OCI-LY1 (cell line): Measurements from ENCODE around the gene KEAP1.
A peak's percentile ranks its signal among the peaks of the same experiment; 100 is the strongest.

Experiments used
- H2AFZ ChIP-seq: fragments of 200-600 bp; sonication (generic), shearing (Covaris generic); 2 replicates; pipeline ENCODE4 v1.6.0; 2014; ENCODE audit warnings: antibody characterized with exemption, mild to moderate bottlenecking, low read length
- H3F3A ChIP-seq: fragments of 200-600 bp; sonication (generic), shearing (Covaris generic); 2 replicates; pipeline ENCODE4 v1.6.0; 2014; ENCODE audit warnings: mild to moderate bottlenecking, antibody characterized with exemption, low read length, moderate library complexity; ENCODE audit not compliant: insufficient read depth
- H3K27ac ChIP-seq: fragments of 200-600 bp; sonication (generic); 2 replicates; pipeline ENCODE4 v1.5.1; 2014; ENCODE audit warnings: low read length, mixed run types, mild to moderate bottlenecking, low read depth; ENCODE audit not compliant: poor library complexity, severe bottlenecking
- H3K27me3 ChIP-seq: fragments of 200-600 bp; sonication (generic); 2 replicates; pipeline ENCODE4 v1.6.0; 2014; ENCODE audit warnings: antibody characterized with exemption, mild to moderate bottlenecking, low read length, moderate library complexity; ENCODE audit not compliant: insufficient read depth
- H3K36me3 ChIP-seq: fragments of 200-600 bp; sonication (generic); 2 replicates; pipeline ENCODE4 v1.6.1; 2014; ENCODE audit warnings: mild to moderate bottlenecking, antibody characterized with exemption, low read length, moderate library complexity, mixed read lengths; ENCODE audit not compliant: insufficient read depth
- H3K4me1 ChIP-seq: fragments of 200-600 bp; sonication (generic); 2 replicates; pipeline ENCODE4 v1.5.1; 2014; ENCODE audit warnings: mild to moderate bottlenecking, low read length, moderate library complexity; ENCODE audit not compliant: insufficient read depth, severe bottlenecking
- H3K4me2 ChIP-seq: fragments of 200-600 bp; sonication (generic), shearing (Covaris generic); 2 replicates; pipeline ENCODE4 v1.6.1; 2014; ENCODE audit warnings: low read length
- H3K4me3 ChIP-seq: fragments of 200-600 bp; sonication (generic); 2 replicates; pipeline ENCODE4 v1.5.1; 2014; ENCODE audit warnings: low read length, low read depth, mild to moderate bottlenecking, mixed read lengths; ENCODE audit not compliant: poor library complexity, severe bottlenecking
- H3K79me2 ChIP-seq: fragments of 200-600 bp; shearing (Covaris generic); 2 replicates; pipeline ENCODE4 v1.6.1; 2016; ENCODE audit warnings: mixed run types, low read length, mixed read lengths; ENCODE audit not compliant: insufficient read depth
- H3K9ac ChIP-seq: fragments of 200-600 bp; sonication (generic), shearing (Covaris generic); 2 replicates; pipeline ENCODE4 v1.6.1; 2014; ENCODE audit warnings: mild to moderate bottlenecking, low read length, mixed read lengths
- H3K9me2 ChIP-seq: fragments of 200-600 bp; sonication (generic), shearing (Covaris generic); 2 replicates; pipeline ENCODE4 v1.6.1; 2014; ENCODE audit warnings: low read depth, mild to moderate bottlenecking, low read length, mixed read lengths
- H3K9me3 ChIP-seq: fragments of 200-600 bp; shearing (Covaris generic); 2 replicates; pipeline ENCODE4 v1.6.1; 2014; ENCODE audit warnings: low read length, mixed read lengths
- H4K20me1 ChIP-seq: fragments of 200-600 bp; sonication (generic), shearing (Covaris generic); 2 replicates; pipeline ENCODE4 v1.6.0; 2016; ENCODE audit warnings: mild to moderate bottlenecking, low read length; ENCODE audit not compliant: insufficient read depth
- CTCF ChIP-seq: fragments of 200-600 bp; sonication (generic), shearing (Covaris generic); IDR thresholded peaks from 2 replicates; pipeline ENCODE4 v1.5.1; 2017; ENCODE audit warnings: mild to moderate bottlenecking, antibody characterized with exemption, low read length, moderate library complexity, mixed read lengths
- EZH2 ChIP-seq: fragments of 200-600 bp; sonication (generic), shearing (Covaris generic); IDR thresholded peaks from 2 replicates; pipeline ENCODE4 v1.8.0; 2017; ENCODE audit warnings: borderline replicate concordance, mixed run types, mild to moderate bottlenecking, antibody characterized with exemption, low read length, moderate library complexity, mixed read lengths

The KEAP1 gene

GRCh38 chr19:10546817-10547216, 43.7 kb upstream of the KEAP1 start:
- no peak overlapping the region for H3K4me3 ChIP-seq
- peaks cover 9% of the 10 kb centered on the region; the same call in 1 of the 2 replicates for H3K79me2 ChIP-seq
- H3K4me1 ChIP-seq = peaks cover 11% of the 10 kb centered on the region
- H3K36me3 ChIP-seq = peaks cover 39% of the 10 kb centered on the region
- H2AFZ ChIP-seq = no peak overlapping the region
- no peaks in the 10 kb centered on the region for H3F3A ChIP-seq
- no peak overlapping the region for H3K27ac ChIP-seq
- no peaks in the 10 kb centered on the region for H3K9me2 ChIP-seq
- H4K20me1 ChIP-seq = no peaks in the 10 kb centered on the region
- no peaks in the 10 kb centered on the region for H3K27me3 ChIP-seq
- H3K4me2 ChIP-seq = no peak overlapping the region
- H3K9ac ChIP-seq = no peak overlapping the region
- no peaks in the 10 kb centered on the region for H3K9me3 ChIP-seq
- TF ChIP-seq EZH2 (no peak), CTCF (no peak)

GRCh38 chr19:10544753-10545251, 41.6 kb upstream of the KEAP1 start:
- no peak for TF ChIP-seq EZH2
- no peak for TF ChIP-seq CTCF
- Histone ChIP-seq H3K27ac (peak overlapping the region; percentile 59), H3K9ac (peak overlapping the region; percentile 89), H4K20me1 (no peaks in the 10 kb centered on the region), H3K9me3 (no peaks in the 10 kb centered on the region), H3K4me2 (peak overlapping the region; percentile 95), H3F3A (no peaks in the 10 kb centered on the region), H3K9me2 (no peaks in the 10 kb centered on the region), H3K4me3 (peak overlapping the region; percentile 94), H3K27me3 (no peaks in the 10 kb centered on the region), H2AFZ (no peak overlapping the region), H3K36me3 (peaks cover 22% of the 10 kb centered on the region), H3K79me2 (peaks cover 9% of the 10 kb centered on the region; the same call in 1 of the 2 replicates), H3K4me1 (peaks cover 11% of the 10 kb centered on the region)

- Histone ChIP-seq H2AFZ (no peak overlapping the region), H3K36me3 (peaks cover 18% of the 10 kb centered on the region; the same call in 1 of the 2 replicates), H3K27ac (peak overlapping the region; percentile 59), H3K4me3 (peak overlapping the region; percentile 94), H3K4me1 (peaks cover 11% of the 10 kb centered on the region), H3F3A (no peaks in the 10 kb centered on the region), H3K9me2 (no peaks in the 10 kb centered on the region), H3K79me2 (peaks cover 9% of the 10 kb centered on the region; the same call in 1 of the 2 replicates), H3K27me3 (no peaks in the 10 kb centered on the region), H3K4me2 (peak overlapping the region; percentile 95), H4K20me1 (no peaks in the 10 kb centered on the region), H3K9me3 (no peaks in the 10 kb centered on the region), H3K9ac (peak overlapping the region; percentile 89)
- no peak for TF ChIP-seq EZH2
- no peak for TF ChIP-seq CTCF
Measured at GRCh38 chr19:10544242-10544752, 41.1 kb upstream of the KEAP1 start.
